HG03175 (cell line): ENCODE data around the gene ETV3L.

Experiments used
- ATAC-seq: cut with Tn5 transposase; IDR thresholded peaks from one replicate; pipeline ENCODE4 v1.9.1; 2021; ENCODE audit warnings: mild to moderate bottlenecking, moderate library complexity; ENCODE audit not compliant: unreplicated experiment

The ETV3L gene

DNA sequence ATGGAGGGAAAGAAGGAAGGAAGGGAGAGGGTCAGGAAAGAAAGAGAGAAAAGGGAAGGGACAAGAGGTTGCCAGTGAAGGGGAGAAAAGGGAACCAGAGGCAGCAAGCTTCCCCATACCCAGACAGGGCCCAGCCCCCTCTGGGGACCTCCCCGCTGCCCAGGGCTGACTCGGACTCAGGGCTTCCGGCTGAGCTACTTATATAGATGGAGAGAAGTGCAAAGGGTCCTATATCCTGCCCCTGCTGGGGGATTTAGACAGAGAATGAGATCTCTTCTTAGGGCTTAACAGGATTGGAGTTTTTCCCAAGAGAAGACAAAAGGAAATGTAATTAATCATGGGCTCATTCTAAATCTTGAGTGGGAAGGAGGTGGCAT, at the start of gene ETV3L:
Gene ETV3L (minus strand): TSS at position 176 of the 377 bp plus-strand sequence. CDS start 285 bp downstream, outside the sequence.
- no peak for ATAC-seq

DNA sequence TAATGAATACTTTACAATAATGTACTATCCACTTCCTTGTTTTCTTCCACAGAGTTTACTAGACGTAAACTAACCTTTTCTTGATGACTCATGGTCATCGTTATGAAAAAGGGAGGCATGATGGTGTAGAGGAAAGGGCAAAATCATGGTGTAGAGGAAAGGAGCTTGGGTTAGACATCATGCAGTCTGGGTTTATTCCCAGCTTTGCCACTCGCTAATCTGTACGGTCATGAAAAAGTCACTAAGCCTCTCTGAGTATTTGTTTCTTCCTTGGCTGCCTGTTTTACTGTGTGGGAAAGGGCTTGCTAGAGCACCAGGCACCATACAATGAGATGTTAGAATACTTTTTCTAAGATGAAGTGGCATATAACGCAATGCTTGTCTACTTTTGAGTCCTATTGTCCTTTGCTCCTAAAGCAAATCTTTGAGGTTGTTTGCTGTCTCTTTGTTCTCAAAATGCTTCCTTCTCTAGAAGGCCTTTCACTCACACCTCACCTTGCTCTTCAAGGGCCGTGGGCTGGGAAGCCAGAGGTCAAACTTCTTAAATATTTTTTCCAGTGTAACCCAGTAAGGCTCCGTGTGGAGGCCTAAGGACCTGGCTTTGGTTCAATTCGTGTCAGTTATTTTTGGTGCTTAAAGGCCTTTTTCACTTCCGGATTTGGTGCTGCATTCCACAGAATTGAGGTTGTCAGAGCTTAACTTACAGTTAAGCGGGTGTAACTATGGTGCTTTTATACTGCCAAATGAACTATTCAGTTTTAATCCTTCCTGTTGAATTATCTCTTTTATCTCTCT, 48.5 kb upstream of the ETV3L start:
- no peak for ATAC-seq

DNA sequence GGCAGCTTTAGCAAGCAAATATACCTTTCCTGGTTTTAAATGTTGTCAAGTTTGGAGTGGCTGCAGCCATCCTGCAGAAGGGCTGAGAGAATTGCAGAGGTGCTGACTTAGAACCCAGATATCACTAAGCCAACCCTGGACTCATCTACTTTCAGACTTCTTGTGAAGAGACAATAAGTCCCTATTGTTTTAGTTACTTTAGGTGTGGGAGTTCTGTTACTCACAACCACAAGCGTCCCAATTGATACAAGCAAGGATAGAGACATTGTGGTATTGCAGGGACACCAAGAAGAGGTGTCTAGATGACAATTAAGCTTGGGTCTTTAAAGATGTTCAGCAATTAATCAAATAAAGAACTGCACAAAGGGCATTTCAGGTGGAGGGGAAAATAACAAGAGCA, 47.4 kb upstream of the ETV3L start:
- ATAC-seq = no peak

- no peak for ATAC-seq
These were observed 46.6 kb upstream of the ETV3L start for GRCh38 chr1:157146244-157146643.

DNA sequence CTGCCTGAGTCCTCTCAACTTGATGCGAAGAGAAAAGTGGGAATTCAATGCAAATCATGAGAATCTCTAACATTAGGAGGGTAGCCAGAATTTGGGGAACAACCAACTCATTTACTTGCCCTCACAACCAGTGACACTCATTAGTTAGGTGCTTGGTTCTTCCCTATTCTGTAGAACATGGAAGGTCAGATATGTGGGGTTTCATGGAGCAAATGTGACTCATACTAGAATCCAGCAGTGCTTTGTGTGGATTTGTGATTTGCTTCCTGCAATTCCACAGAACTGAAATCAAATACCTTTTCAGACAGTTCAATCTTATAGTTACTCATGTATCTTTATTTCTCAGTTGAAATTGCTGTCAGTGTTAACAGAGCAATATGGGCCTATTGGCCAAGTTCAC, 45.5 kb upstream of the ETV3L start:
- ATAC-seq = no peak

DNA sequence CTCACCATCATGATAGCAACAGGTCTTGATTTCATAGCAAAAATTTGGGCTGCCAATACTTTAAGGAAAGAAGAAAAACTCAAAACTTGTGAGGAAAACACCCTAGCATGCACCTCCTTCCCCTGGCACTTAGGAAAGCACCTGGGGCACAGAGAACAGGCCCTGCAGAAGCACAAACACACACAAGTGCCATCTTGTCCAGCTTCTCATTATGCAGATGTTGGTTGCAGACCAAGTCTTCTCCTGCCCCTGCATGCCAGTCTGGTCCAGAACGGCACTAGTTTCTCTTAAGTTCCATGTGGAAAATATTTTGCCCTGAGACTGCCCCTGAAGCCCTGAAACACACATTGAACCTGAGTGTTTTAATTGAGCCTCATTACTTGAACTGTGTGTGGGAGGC, 44.9 kb upstream of the ETV3L start:
- no peak for ATAC-seq

DNA sequence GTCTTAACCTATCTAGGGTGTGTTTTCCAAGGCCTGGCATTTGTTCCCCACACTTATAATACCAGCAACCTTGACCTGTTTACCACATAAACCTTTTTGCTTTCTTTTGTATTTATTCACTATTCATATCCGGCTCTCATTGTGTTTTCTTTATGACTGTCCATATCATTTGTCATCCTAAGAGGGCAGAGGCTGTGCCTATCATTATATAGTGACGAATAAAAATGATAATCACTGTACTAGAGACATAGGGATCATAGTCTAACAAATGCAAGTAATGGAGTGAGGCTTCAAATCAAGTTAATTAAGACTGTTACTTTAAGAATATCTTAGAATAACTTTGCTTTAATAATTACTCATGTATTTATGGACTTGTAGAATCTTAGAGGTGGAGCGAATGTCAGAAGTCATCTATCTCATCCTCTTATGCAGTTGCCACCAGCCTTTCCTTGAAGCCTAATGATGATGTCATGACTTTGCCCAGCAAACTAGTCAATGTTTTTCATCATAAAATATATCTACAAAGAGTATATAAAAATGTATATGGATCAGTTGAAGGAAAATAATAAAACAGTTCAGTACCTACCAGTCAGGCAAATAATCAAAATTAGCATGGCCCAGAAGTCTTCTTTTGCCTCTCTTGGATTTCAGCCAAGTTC, 43.3 kb upstream of the ETV3L start:
- no peak for ATAC-seq

DNA sequence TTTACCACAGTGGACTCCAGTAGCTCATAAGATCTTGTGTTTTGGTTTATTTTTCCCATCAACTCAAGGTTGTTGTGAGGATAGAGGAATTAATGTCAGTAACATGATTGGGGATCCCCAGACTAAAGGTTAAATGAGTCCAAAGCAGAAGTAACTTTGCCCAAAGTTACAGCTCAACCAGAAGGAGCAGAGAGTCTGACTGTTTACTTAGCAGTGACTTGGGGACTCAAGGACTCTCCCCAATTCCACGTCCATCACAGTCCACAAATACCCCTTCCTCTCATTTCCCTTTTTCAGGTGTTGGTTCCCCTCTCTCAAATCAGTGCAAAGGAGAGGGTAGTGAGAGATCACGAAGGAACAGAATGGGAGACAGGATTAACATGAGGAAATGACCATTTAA, 42.6 kb upstream of the ETV3L start:
- ATAC-seq = no peak

DNA sequence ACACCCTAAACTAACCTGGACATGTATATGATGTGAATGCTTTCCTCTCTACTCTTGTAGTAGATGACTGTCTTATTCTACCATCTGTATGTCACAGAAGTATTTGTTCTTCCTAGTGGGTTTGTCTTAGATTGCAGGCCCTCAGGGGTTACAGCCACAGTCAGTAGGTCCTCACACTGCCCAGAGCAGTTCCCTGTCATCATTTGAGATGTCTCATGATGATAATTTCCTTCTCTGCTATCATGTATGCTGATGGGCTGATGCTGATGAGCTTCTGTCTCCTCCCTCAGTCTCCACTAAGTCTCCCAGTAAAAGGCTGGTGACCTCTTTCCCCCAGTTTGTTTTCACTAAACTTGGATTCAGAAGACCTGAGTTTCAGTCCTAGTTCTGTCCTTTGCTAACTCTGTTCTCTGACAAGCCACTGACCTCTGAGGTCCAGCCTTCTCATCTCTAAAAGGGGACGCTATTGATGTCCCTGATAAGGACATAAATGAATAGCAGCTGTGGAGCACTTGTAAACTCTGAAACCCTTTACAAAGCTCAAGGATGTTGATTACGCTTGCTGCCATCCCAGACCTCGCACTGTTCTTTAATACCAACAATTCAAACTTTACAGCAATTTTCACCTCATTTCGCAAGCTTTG, 41.7 kb upstream of the ETV3L start:
- ATAC-seq = no peak

- ATAC-seq = no peak
These were observed 40.5 kb upstream of the ETV3L start for GRCh38 chr1:157140063-157140588.

DNA sequence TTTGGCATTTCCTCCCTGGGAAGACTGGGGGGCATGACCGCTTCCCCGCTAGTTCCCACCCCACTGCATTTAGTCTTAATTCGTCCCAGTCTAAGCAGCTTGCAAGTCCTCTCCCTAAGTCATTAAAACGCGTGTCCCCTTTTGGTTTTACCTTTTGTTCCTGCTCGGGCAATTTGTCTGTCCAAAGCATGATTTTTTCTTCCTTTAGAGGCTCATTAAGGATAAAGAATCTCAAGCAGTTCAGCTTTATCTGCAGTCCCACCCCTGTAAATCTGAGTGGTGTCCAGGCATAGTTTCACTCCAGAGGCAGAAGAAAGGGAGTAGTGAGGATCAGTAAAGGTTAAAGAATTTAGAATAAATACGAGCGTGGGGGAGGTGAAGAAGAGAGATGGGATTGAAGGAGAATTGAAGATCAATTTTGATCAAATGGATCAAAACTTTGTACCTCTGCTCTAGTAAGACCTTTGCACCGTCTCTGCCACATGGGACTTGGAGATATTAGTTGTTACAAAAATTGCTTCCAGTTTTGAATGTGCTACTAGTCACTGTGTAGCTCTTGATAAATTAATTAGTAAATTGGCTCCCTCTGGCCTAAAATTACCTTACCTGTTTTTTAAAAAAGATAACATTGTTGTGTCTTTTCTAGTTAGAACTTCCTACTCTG, 39.6 kb upstream of the ETV3L start:
- ATAC-seq = no peak

DNA sequence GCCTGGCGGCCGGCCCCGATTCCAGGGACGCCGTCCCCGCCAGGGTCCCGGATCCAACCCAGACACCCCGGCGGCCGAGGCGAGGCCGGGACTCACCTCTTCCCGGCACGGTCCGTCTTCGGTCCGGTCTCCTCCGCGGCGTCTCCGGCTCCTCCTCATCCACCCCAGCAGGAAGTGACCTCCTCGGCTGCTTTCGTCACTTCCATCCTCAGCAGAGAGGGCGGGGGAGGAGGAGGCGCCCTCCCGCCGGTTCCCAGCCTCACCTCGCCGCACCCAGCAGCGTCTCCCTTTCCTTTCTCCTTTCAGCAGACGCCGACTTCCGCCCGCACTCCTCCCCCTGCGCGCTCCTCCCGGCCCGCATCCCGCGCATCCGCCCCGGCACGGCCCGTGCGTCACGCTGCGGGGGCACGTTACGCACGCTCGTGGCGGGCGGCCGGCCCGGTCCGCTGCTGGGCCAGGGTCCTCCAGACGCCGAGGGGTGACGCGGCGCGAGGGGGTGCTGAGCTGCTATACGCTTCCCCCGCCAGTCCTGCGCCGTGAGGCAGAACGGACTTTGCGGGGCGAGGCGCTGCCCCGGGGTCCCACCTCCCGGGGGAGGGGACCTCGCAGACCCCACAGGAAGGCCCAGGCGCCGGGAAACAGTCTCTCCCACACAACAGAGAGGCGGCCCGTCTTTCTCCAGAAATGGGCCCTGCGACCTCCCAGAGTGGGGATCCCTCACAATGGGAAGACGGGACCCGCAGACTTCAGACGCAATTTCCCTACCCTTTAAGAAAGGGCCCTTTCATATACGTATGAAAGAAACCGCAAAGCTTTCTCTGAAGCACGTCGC, 38.8 kb upstream of the ETV3L start, which contains the start of gene ETV3:
Gene ETV3 (minus strand): TSS at position 176 of the 832 bp plus-strand sequence. CDS start 2,043 bp downstream, outside the sequence.
- peak; percentile 88 for ATAC-seq

- peak; percentile 10 for ATAC-seq
These were observed 38.0 kb upstream of the ETV3L start for GRCh38 chr1:157137408-157138219.

- no peak for ATAC-seq
These were observed 37.4 kb upstream of the ETV3L start for GRCh38 chr1:157137046-157137407.

- no peak for ATAC-seq
These were observed 36.5 kb upstream of the ETV3L start for GRCh38 chr1:157136133-157136532.

GRCh38 chr1:157135646-157136045, 36.0 kb upstream of the ETV3L start:
- ATAC-seq = no peak

DNA sequence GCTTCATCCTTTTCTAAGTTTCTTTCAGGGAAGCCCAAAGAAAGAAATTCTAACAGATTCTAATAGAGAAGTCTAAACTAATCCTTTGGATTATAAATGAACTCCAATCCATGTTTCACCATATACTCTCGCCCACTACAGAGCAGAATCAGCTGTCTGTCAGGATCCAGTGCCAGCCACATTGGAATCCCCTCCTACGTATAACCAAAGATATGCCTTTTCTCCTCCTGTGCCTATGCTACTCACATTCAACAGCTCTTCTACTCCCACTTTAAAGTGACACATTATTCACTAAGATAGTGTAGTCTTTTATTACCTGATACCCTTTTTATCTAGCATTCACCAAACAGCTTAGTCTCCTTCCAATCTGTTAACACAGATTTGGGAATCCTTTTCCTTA, 35.5 kb upstream of the ETV3L start:
- ATAC-seq = no peak

DNA sequence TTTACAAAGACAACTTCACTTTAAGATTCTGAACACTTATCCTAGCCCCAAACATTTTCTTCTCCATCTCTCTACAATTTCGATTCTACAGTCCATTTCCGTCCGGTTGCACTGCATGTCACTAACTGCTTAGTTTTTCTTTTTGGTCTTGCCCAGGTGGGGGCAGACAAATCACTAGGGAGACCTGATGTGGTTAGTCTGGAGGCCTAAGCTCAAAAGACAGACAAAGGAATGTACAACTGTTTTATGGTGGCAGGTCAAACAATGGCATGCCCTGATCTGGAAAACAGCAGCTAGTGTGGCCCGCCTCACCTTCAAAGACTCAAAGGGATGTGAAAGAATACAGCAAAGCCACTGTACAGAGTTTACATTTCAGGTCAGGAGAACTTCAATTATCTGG, 34.8 kb upstream of the ETV3L start:
- no peak for ATAC-seq

- no peak for ATAC-seq
These were observed 33.8 kb upstream of the ETV3L start for GRCh38 chr1:157133426-157133825.
